Measurements from ENCODE around the gene ASXL1.
"Not testable (repeated sequence)": the region's sequence is repeated elsewhere in the genome, so short reads cannot be mapped to it uniquely, and the experiment has no call there.

Gene ASXL1

DNA sequence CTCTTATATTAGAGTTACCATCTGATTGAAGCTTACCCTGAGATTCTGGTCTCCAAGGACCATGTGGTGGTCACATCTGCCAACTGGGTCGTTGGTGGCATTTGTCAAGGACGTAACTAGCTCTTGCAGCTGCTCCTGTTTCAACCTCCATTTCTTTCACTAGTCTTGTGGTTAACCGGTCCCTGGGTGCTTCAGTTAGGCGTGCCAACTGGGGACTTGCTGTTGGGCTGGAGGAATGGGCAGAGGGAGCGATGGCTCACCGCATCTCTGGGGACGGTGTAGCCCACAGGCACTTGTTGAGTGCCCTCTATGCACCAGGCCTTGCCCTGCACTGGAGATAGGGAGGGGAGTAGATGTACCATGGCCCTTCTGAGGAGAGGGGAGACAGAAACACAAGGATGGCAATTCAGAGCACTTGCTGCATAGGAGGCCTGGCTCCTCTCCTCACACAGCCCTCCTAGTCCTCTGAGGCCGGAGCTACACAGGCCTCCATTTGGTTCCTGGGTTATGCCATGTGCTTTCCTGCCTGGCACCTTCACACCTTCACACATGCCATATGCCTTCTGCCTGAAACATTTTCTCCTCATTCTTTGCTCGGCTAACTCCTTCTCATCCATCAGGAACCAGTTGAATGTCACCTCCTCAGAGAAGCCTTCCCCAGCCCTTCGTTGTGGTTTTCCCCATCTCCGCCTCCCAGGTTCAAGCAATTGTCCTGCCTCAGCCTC is 20.0 kb upstream of the ASXL1 start:
- no peak for DNase-seq

DNA sequence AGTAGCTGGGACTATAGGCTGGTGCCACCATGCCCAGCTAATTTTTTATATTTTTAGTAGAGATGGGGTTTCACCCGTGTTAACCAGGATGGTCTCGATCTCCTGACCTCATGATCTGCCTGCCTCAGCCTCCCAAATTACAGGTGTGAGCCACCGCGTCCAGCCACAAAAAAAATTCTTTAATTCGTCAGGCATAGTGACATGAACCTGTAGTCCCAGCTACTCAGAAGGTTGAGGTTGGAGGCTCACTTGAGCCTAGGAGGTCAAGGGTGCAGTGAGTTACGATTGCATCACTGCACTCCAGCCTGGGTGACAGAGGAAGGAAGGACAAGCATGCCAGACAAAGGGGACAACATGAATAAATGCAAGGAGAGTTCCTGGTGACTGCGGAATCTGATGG is 19.5 kb upstream of the ASXL1 start:
- no peak for DNase-seq

DNA sequence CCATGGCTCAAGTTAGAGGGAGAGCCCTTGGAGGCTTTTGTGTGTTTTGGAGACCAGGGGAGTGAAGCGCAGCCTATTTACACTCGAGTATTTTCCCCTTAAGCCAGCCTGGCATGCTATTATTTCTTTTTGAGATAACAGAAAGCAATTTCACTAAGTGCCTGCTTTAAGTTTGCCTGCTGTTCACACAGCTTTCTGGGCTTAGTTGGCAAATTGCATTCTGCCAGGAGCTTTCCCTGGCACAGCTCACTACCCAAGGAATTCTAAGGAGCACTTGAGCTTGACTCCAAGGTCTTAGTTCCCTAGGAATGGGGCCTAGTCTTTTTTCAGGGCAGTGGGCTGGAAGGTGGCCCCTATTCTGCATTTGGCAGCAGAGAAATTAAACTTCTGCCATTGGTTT is 19.0 kb upstream of the ASXL1 start:
- no peak for DNase-seq

DNA sequence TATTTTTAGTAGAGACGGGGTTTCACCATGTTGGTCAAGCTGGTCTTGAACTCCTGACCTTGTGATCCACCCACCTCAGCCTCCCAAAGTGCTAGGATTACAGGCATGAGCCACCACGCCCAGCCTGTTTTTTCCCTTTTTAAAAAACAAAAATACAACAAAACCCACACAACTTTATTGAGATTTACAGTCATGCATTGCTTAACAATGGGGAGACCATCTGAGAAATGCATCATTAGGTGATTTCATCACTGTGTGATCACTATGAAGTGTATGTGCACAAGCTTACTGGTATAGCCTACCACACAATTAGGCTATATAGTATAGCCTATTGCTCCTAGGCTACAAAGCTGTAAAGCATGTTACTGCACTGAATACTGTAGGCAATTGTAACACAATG is 17.1 kb upstream of the ASXL1 start:
- not testable (repeated sequence) for DNase-seq

DNA sequence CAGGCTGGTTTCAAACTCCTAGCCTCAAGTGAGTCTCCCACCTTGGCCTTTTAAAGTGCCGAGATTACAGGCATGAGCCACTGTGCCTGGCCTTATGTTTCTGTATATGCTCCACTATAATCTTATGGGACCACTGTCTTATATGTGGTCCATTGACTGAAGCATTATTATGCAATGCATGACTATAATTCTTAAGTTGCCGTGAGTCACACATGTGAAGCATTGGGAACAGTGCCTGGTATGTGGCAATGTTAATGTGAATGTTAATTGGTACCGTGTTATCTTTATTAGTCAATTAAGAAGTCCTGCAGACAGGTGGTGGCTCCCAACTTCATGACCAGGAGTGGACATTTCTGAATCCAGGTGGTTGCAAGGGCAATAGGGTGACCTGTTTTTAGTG is 14.7 kb upstream of the ASXL1 start:
- DNase-seq = no peak

DNA sequence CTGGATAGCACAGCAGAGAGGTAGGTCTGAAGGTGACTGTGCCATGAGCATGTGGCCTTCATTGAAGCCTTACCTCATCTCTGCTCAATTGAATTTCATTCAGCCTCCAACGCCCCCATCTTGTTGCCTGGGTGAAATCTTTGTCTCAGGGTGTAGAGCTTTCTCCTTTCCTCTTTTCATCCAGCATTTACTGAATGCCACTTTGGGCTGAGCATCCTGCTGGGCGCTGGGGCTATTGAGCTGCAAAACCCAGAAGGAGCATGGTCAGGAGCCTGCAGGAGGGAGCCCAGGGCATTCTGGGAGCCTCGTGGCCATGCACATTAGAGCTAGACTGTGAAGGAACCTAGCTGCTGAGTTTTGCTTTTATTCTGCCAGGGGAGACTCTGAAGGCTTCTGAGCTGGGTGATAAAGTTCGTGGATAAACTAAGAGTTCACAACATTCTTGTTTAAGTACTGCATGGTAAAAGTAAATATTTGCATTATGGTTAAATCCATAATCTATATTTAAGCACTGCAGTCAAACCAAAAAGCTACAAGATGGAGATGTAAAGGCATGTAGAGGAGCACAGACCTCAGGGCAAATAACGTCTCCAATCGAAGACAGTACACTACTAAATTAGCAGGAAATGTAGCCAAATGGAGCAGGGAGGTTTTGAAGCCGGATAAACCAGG is 13.2 kb upstream of the ASXL1 start:
- no peak for DNase-seq

DNA sequence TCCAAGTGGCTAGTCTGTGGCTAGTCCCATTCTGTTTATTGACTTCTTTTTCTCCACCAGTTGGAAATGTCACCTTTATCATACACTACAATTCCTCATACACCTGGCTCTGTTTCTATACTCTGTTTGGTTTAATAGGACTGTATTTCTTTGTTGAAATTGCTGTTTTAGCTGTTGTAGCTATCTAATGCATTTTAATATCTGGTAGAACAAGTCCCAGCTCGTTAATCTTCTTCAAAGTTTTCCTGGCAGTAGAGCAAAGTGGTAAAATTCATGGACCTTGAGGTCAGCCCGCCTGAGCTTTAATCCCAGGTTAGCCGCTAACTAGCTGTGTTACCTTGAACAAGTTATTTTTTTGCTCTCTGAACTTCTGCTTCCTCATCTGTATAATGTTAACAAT is 9.9 kb upstream of the ASXL1 start:
- DNase-seq = no peak

DNA sequence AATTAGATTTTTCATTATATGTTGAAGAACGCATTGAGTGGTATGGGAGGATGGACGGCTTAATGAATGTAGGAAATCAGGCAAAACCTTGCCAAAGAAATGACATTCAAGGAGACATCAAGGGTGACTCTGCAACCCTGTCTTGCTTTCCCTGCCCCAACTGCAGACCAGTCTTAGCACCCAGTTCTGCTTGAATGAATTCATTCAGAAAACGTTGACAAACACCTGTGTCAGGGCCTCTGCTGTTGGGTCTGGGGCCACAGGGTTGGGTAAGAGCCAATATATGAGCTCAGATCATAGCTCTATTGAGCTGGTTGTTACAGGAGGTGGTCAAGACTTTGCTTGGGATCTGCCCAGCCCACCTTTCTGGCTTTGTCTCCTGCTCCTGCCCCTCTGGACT is 7.7 kb upstream of the ASXL1 start:
- DNase-seq = no peak

DNA sequence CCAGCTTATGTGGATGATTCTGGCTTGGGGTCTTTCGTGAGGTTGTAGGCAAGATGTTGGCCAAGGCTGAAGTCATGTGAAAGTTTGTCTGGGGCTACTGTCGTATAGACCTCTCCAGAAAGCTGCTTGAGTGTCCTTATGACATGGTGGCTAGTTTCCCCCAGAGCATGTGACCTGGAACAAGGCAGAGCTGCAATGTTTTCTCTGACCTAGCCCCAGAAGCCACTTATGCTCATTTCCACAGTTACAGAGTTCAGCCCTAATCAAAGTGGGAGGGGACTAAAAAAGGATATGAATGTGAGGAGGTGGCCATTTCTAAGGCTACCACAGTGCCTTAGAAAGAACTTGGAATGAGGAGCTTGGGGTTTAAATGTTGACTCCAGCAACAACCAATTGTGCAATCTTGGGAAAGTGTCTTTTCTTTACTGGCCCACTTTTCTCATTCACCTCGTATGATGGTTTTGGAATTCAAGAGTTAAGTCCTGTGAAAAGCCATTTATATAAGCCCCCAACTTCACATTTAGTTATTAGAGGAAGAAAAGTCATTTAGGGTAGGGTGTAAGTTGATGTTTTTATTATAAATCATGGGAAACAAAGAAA is 5.9 kb upstream of the ASXL1 start:
- DNase-seq = no peak

DNA sequence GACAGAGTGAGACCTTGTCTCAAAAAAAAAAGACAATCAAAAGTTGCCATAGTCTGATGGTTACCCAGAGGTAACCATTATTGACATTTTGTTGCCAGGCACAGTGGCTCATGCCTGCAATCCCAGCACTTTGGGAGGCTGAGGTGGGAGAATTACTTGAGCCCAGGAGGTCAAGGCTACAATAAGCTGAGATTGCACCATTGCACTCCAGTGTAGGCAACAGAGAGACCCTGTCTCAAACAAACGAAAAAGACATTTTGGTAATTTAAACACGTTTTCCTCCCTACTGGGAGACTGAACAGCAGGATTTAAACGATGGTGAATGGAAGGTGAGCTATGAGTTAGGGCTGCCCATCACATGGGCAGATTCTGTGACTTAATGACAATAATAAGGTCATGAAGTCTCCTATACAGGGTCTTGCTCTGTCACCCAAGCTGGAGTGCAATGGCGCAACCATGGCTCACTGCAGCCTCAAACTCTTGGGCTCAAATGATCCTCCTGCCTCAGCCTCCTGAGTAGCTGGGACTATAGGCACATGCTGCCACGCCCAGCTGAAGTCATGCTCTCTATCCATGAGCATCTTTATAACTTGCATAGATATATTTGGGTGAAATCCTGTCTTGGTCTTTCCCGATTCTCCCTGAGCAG is 4.2 kb upstream of the ASXL1 start:
- DNase-seq = no peak

DNA sequence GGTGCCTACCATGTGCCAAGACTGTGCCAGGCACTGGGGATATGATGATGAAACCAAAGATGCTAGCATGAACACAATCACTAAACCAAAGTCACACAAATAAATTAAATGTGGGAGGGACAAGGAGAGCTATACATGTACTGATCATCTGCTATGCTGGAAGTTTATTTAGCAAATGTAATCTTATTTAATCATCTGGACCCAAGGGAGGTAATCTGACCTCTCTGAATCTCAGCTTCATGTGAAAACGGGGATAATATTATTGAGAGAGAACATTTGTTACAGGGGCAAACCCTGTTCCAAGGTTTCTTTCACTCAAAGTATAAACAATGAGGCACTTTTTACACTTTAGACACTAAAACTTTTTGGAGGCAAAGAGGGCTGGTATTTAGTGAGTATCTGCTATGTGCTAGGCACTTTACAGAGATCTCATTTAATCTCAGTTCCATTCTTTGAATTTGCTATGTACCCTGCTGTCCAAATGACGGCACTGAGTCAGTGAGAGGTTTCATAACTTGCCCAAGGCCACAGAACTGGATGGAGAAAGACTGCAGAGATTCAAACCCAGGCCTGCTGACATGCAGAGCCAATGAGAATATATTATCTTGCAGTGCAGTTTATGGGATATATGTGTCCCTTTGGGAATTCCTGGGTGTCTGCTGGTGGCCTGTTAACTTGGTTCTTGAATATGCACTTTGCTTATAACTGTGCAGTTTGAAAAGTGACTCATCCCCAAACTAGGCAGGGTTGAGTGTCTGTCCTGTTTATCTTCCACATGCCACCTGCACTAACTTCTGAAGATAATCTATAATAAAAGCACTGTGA is 3.3 kb upstream of the ASXL1 start:
- no peak for DNase-seq

DNA sequence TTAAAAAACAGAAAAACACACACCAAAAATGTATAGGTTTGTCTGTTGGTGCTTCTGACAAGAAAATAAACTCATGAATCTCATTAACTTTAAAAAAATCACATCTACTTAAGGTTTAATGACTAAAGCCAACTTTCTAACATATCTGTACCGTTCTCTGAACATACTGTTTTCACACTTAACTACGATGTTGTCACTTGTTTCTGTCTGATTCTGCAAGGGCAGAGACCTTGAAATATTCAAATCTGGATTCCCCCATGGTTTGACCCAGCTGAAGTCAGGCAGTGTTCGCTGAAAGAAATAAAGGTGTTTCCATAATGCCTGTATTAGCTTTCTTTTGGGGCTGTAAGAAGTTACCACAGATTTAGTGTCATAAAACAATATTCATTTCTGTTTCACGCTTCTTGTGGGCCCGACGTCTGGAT is 2.7 kb upstream of the ASXL1 start:
- DNase-seq = no peak

DNA sequence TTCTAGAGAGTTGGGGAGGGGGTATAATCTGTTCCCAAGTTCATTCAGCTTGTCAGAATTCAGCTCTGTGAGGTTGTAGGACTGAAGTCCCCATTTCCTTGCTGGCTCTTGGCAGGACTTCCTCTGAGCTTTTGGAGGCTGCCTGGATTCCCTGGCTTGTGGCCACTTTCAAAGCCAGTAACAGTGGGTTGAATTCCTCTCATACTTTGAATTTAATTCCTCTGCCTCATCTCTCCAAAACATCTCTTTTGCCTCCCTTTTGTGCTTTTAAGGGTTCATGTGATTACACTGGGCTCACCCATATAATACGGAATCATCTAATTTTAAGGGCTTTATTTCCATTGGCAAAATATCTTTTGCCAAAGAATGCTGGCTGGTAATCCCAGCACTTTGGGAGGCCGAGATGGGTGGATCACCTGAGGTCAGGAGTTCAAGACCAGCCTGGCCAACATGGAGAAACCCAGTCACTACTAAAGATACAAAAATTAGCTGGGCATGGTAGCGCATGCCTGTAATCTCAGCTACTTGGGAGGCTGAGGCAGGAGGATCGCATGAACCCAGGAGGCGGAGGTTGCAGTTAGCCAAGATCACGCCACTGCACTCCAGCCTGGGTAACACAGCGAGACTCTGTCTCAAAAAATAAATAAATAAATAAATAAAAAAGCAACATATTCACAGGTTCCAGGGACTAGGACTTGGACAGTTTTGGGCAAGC is 2.1 kb upstream of the ASXL1 start:
- not testable (repeated sequence) for DNase-seq

DNA sequence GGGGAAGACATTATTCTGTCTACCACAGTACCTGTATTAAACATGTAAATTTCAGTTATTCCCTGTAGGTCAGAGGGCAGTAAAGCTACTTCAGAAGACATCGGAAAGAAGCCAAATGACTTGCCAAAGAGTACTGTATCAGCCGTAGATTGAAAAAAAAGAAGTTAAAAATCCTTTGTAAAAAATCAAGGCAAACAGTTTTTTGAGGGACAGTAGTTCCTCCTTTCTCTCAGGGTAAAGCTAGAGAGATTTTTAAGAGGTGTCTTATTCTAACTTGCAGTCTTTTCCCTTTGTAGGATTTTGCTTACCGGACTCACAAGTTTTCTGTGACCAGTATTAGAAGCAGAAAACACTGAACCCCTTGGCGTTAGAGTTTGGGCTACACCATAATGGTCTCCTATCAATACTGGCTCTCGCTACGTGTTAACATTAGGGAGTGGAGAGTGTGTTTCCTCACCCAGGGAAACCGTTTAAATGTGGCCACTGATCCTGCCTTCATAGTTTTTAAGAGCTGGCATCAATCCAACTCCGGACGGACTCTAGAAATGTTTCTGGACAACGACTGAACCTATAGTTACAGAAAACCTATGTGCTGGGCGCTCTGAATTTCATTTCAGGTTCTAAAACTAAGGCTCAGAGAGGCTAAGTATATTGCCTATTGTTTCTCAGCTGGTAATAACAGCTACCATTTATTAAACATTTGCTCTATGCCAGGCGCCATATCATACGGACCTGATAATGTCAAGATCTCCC is 1.3 kb upstream of the ASXL1 start:
- no peak for DNase-seq

DNA sequence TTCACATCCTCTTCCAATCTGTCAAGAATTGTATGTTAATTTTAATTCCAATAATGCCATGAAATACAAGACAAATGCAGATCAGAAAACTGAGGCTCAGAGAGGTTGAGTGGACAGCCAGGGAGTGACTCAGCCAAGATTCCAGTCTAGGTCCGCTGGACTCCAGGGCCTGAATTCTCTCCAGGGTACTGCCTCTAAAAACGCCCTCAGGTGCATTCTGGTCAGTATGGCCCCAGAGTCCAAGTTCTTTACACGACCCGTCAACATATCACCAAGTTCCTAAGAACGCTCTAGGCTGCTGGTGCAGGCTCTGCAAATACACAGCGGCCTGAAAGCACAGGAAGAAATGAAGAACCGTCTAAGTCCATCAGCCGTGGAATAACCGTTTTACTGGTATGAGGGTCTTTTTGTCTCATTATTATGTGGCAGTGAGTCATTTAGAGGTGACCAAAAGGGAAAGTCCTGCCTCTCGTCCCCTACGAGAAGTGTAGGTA is 709 bp upstream of the ASXL1 start:
- DNase-seq = no peak

DNA sequence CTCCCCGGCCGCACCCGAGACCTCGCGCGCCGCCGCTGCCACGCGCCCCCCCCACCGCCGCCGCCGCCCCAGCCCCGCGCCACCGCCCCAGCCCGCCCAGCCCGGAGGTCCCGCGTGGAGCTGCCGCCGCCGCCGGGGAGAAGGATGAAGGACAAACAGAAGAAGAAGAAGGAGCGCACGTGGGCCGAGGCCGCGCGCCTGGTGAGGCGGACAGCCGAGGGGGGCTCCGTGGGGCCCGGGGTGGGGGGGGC is 426 bp downstream of the ASXL1 start:
- DNase-seq = no peak

DNA sequence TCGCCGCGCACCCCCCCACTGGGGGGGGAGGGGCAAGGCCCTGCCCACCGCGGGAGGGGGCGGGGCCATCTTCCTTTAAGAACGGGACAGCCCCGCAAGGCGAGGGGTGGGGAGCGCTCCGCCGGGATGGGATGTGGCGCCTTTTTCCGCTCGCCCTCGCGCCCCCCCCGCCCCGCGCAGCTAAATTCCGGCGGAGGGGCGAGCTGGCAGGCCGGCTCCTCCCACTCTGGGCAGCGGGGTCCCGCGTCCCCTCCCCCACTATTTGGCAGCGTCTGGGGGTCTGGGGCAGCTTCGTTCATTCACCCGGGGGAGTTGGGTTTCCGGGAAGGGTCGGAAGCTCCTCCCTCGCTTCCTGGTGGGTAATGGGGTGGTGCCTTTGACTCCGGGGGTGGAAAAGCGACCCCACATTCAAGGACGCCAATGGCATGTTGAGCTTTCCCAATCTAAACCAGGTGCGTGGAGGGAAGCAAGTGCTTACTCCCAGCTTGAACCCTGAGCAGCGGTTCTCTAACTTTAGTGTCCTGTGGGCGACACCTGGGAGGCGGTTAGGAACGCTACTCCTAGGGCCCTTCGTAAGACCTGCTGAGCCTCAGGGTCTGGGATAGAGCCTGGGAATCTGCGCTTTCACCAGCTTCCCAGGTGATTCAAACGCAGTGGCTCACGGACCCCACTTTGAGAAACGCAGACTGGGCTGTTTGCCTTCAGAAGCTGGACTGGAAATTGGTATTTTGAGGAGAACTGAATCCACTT is 927 bp downstream of the ASXL1 start:
- DNase-seq = peak; percentile 86

DNA sequence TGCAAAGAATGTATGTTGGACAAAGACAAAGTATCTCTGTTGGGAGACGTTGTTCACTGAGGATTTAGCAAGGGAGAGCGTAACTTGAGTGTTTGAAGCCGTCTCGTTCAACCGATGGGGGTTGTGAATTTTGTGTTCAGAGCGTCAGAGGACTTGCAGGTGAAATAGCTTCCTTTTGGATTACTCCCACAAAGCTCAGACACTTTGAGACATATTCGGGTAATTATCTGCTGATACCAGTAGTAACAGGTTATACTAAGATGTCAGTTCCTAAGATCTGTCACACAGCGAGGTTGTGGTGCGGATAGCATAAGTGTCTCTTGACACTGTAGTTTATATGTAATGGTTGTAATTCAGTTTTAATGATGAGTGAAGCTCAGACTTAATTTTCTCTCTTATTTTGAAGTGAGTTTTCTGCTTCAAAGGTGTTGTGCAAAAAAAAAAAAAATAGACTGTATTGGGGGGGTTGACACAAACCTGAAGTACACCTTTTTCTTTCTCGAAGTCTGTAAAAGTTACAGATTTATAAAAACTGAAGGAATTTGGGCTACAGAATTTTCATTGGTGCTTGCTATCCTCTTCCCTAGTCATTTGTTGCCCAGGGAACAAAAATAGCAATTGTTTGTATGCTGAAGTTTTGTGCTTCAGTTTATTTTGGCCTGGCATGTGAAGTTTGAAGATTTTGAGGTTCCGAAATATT is 1.7 kb downstream of the ASXL1 start:
- DNase-seq = no peak

DNA sequence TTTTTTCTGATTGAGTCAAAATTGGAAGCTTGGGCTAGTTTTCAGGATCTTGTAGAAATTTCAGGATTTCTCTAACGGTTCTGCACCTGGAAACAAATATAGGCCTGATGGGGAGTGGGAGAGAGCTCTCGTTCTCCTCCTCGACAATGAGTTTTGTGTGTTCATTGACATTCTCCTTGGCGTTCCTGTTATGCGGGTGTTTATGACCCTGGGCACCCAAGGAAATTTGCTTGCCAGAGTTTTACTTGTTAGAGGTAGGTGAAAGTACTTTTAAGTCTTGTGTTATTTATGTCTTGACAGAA is 2.2 kb downstream of the ASXL1 start:
- no peak for DNase-seq

DNA sequence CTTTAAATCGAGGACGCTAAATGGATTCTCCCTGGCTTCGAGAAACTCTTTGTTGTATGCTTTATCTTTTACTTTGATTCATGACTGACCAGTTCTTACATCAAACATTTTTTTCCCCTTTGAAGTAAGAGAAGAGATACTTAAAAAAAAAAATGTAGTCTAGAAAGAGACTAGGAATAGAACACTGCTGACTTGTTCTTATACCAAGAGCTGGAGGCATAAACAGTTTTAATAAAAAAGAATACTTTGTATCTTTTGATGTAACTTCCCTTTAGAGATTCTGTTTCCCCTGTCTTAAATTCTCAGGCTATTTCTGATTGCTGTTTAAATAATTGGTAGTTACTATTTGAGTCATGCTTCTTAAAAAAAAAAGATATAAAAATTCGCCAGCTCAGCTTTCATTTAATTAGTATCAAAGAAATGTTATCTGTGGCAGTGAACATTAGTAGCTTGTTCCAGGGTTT is 4.8 kb downstream of the ASXL1 start:
- DNase-seq = no peak

Data from right forelimb (tissue), 1 donor.